Measurements from ENCODE around the gene TMEM213. TPM values are rescaled to one million over a fixed set of nuclear protein-coding genes. Genes with fewer than 3 reads are reported as not detected.

Gene TMEM213
- total RNA-seq, 1 experiment from 2014 or later, result not detected

GRCh38 chr7:138749960-138750359, 47.8 kb upstream of the TMEM213 start:
- intact Hi-C loops (cut with micrococcal nuclease), result no loop called here
- peaks cover 6 to 18% of the 10 kb centered on the region in 2 experiments; a peak in 3 of 4 replicates for H3K4me1 ChIP-seq (ENCODE audit: control insufficient read depth in 1 of 2, insufficient read depth in 2 of 2, low read length in 2 of 2)
- RAD21 ChIA-PET (ENCODE audit: low non-redundant PET in 1 of 2, low total read pairs in 2 of 2, uncharacterized antibody in 2 of 2, unreplicated experiment in 2 of 2), result no interaction called here
- H2AFZ ChIP-seq (ENCODE audit: low read depth, low read length, poor library complexity, severe bottlenecking), result no peak overlapping the region
- no peak overlapping the region for H3K4me2 ChIP-seq (ENCODE audit: low read length)
- no peaks in the 10 kb centered on the region for H3K9me2 ChIP-seq (ENCODE audit: insufficient read depth)
- H4K20me1 ChIP-seq (ENCODE audit: insufficient read depth), result no peaks in the 10 kb centered on the region
- CTCF ChIA-PET, result interaction anchor here (4.7 kb wide), 1 partner anchor 11 kb away, joined by 14 read pairs; no protein-coding TSS in a partner anchor
- H3K9me3 ChIP-seq (ENCODE audit: control insufficient read depth in 1 of 2, insufficient read depth in 1 of 2, low read depth in 1 of 2, low read length in 2 of 2), result no peaks in the 10 kb centered on the region
- H3K27me3 ChIP-seq (ENCODE audit: insufficient read depth, low read length), result no peaks in the 10 kb centered on the region
- no peak for TF ChIP-seq POLR2AphosphoS5 (IDR thresholded peaks at IDR 0.05; ENCODE audit: low read depth, low read length)
- no peak for TF ChIP-seq EGR1 (IDR thresholded peaks at IDR 0.05; ENCODE audit: low read depth)
- TF ChIP-seq ZBTB33 (IDR thresholded peaks at IDR 0.05; ENCODE audit: extremely low read depth, insufficient replicate concordance, low read length), result no peak
- no peak for TF ChIP-seq SRF (IDR thresholded peaks at IDR 0.05; ENCODE audit: low read depth)
- TF ChIP-seq YY1 (IDR thresholded peaks at IDR 0.05; ENCODE audit: extremely low read depth, insufficient replicate concordance, low read depth, low read length), result no peak
- no peak for TF ChIP-seq RAD21 (IDR thresholded peaks at IDR 0.05; ENCODE audit: low read depth)
- no peak for TF ChIP-seq CBX3 (IDR thresholded peaks at IDR 0.05; ENCODE audit: low read depth)
- TF ChIP-seq FOSL1 (IDR thresholded peaks at IDR 0.05; ENCODE audit: low read depth), result no peak
- TF ChIP-seq MAX (IDR thresholded peaks at IDR 0.05), result no peak
- no peak for TF ChIP-seq ZNF274 (IDR thresholded peaks at IDR 0.05; ENCODE audit: low read depth, low read length)
- no peak for TF ChIP-seq CEBPB (IDR thresholded peaks at IDR 0.05; ENCODE audit: low read depth)
- TF ChIP-seq CTCF (IDR thresholded peaks at IDR 0.05 in 2 of 3, conservative IDR thresholded peaks at IDR 0.05 in 1 of 3; ENCODE audit: borderline replicate concordance in 1 of 3, insufficient read depth in 1 of 3, low read depth in 2 of 3, low read length in 2 of 3), result no peak
- no peak for TF ChIP-seq EZH2 (IDR thresholded peaks at IDR 0.05)
- TF ChIP-seq SP1 (IDR thresholded peaks at IDR 0.05; ENCODE audit: low read depth), result no peak
- no peak for DNase-seq (ENCODE audit: low read depth, low spot score)
- POLR2A ChIA-PET, result no interaction called here
- no TSS peak for BruUV-seq (replicated peaks)
- no peak overlapping the region for H3K27ac ChIP-seq (ENCODE audit: low read depth, low read length)
- H3K36me3 ChIP-seq (ENCODE audit: control insufficient read depth in 1 of 2, insufficient read depth in 2 of 2, low read length in 2 of 2), result no peaks in the 10 kb centered on the region
- H3K9ac ChIP-seq (ENCODE audit: low read length), result no peak overlapping the region
- no peak overlapping the region for H3K4me3 ChIP-seq (replicated peaks in 1 of 2; ENCODE audit: low read depth in 1 of 2, low read length in 2 of 2)
- no peak for ATAC-seq
- no peaks in the 10 kb centered on the region for H3K79me2 ChIP-seq (ENCODE audit: insufficient read depth, low read length)
